AG04449 (cell line): ENCODE measurements around the gene SLC39A8.
"Not testable (repeated sequence)": the region's sequence is repeated elsewhere in the genome, so short reads cannot be mapped to it uniquely, and the experiment has no call there.

ENCODE experiments used
- CTCF ChIA-PET: fragments of 350-600 bp; formaldehyde crosslinking; extraction: SDS; loops from one replicate; lab custom pipeline; 2021; ENCODE audit warnings: antibody characterized with exemption; lab: Yijun Ruan, JAX
- POLR2A ChIA-PET: fragments of 400-600, 350-600 bp; formaldehyde crosslinking; extraction: SDS; loops from one replicate; lab custom pipeline; 2020; ENCODE audit warnings: antibody characterized with exemption, inconsistent platforms; lab: Yijun Ruan, JAX
- DNase-seq: peaks from one replicate; pipeline ENCODE4 v3.0.0-alpha.2; 2010; ENCODE audit warnings: low read depth, low spot score
- H3K4me3 ChIP-seq: 2 replicates; pipeline ENCODE4 v1.5.1; 2011; ENCODE audit warnings: low read depth, mild to moderate bottlenecking, control low read depth, low read length
- CTCF ChIP-seq: IDR thresholded peaks from one replicate; pipeline ENCODE4 v1.5.1; 2011; ENCODE audit warnings: mild to moderate bottlenecking, moderate library complexity, low read length, control low read depth, inconsistent platforms; ENCODE audit not compliant: insufficient read depth; ENCODE audit errors: missing control alignments

The SLC39A8 gene

GRCh38 chr4:102246416-102246815, 98.9 kb downstream of the SLC39A8 start:
- no peak for DNase-seq
- TF ChIP-seq CTCF = no peak
- no peak overlapping the region for H3K4me3 ChIP-seq
- ChIA-PET POLR2A (no interaction called here), CTCF (no interaction called here)

- DNase-seq = no peak
- no peak for TF ChIP-seq CTCF
- CTCF ChIA-PET = no interaction called here
- H3K4me3 ChIP-seq = no peak overlapping the region
- POLR2A ChIA-PET = no interaction called here
These were observed 100.3 kb downstream of the SLC39A8 start for GRCh38 chr4:102244878-102245535.

- H3K4me3 ChIP-seq, DNase-seq, CTCF ChIA-PET, POLR2A ChIA-PET: not testable (repeated sequence)
These were observed 102.0 kb downstream of the SLC39A8 start for GRCh38 chr4:102243296-102243695.

GRCh38 chr4:102234243-102234838, 110.9 kb downstream of the SLC39A8 start:
- POLR2A ChIA-PET = no interaction called here
- no peak for TF ChIP-seq CTCF
- CTCF ChIA-PET = no interaction called here
- no peak for DNase-seq
- no peak overlapping the region for H3K4me3 ChIP-seq

GRCh38 chr4:102230194-102230593, 115.1 kb downstream of the SLC39A8 start:
- DNase-seq = no peak
- ChIA-PET CTCF (no interaction called here), POLR2A (no interaction called here)
- TF ChIP-seq CTCF = no peak
- no peak overlapping the region for H3K4me3 ChIP-seq

GRCh38 chr4:102227388-102227787, 117.9 kb downstream of the SLC39A8 start:
- ChIA-PET POLR2A (no interaction called here), CTCF (no interaction called here)
- no peak for DNase-seq
- H3K4me3 ChIP-seq = no peak overlapping the region
- no peak for TF ChIP-seq CTCF

GRCh38 chr4:102223461-102223860, 121.8 kb downstream of the SLC39A8 start:
- ChIA-PET POLR2A (no interaction called here), CTCF (no interaction called here)
- TF ChIP-seq CTCF = no peak
- DNase-seq = no peak
- H3K4me3 ChIP-seq = no peak overlapping the region
